ENCODE results near the gene SLC25A25.

Gene SLC25A25

GRCh38 chr9:128093011-128093410 lies 25.0 kb downstream of the SLC25A25 start:
- H3K4me2 ChIP-seq (ENCODE audit: low read depth, low read length, poor library complexity, severe bottlenecking): no peak overlapping the region
- no peak overlapping the region for H3K9ac ChIP-seq (ENCODE audit: low read depth, low read length, poor library complexity, severe bottlenecking)

GRCh38 chr9:128094166-128094949 lies 26.3 kb downstream of the SLC25A25 start:
- H3K4me2 ChIP-seq (ENCODE audit: low read depth, low read length, poor library complexity, severe bottlenecking): no peak overlapping the region
- peaks cover 3% of the 10 kb centered on the region; the same call in 1 of the 2 replicates for H3F3A ChIP-seq (ENCODE audit: low read depth)
- H3K79me2 ChIP-seq (ENCODE audit: insufficient read depth, low read length): peaks cover 91% of the 10 kb centered on the region
- H3K4me3 ChIP-seq (ENCODE audit: low read length, poor library complexity, severe bottlenecking): no peak overlapping the region
- H4K20me1 ChIP-seq (ENCODE audit: insufficient read depth, low read length, poor library complexity, severe bottlenecking): peaks cover 40% of the 10 kb centered on the region
- no peak for TF ChIP-seq EZH2phosphoT487 (IDR thresholded peaks at IDR 0.05; ENCODE audit: borderline replicate concordance)
- TF ChIP-seq, protein P1, sequence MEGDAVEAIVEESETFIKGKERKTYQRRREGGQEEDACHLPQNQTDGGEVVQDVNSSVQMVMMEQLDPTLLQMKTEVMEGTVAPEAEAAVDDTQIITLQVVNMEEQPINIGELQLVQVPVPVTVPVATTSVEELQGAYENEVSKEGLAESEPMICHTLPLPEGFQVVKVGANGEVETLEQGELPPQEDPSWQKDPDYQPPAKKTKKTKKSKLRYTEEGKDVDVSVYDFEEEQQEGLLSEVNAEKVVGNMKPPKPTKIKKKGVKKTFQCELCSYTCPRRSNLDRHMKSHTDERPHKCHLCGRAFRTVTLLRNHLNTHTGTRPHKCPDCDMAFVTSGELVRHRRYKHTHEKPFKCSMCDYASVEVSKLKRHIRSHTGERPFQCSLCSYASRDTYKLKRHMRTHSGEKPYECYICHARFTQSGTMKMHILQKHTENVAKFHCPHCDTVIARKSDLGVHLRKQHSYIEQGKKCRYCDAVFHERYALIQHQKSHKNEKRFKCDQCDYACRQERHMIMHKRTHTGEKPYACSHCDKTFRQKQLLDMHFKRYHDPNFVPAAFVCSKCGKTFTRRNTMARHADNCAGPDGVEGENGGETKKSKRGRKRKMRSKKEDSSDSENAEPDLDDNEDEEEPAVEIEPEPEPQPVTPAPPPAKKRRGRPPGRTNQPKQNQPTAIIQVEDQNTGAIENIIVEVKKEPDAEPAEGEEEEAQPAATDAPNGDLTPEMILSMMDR (conservative IDR thresholded peaks at IDR 0.05; ENCODE audit: low read length): no peak
- peaks cover 3% of the 10 kb centered on the region for H3K4me1 ChIP-seq (ENCODE audit: insufficient read depth, low read length, poor library complexity, severe bottlenecking)
- no peaks in the 10 kb centered on the region for H3K9me3 ChIP-seq (ENCODE audit: insufficient read depth, low read depth, low read length)
- H2AFZ ChIP-seq (ENCODE audit: low read length): no peak overlapping the region
- no peaks in the 10 kb centered on the region for H3K9me2 ChIP-seq (replicated peaks; ENCODE audit: low read depth, low read length)
- peaks cover 21% of the 10 kb centered on the region; the same call in 1 of the 2 replicates for H3K36me3 ChIP-seq (ENCODE audit: insufficient read depth, low read length)
- H3K9ac ChIP-seq (ENCODE audit: low read depth, low read length, poor library complexity, severe bottlenecking): no peak overlapping the region
- no peaks in the 10 kb centered on the region for H3K27me3 ChIP-seq (ENCODE audit: insufficient read depth, low read length, poor library complexity, severe bottlenecking)

More at GRCh38 chr9:128093011-128093410, 25.0 kb downstream of the SLC25A25 start:
- Histone ChIP-seq H3K27me3 (ENCODE audit: insufficient read depth, low read length, poor library complexity, severe bottlenecking) (no peaks in the 10 kb centered on the region), H3K9me2 (replicated peaks; ENCODE audit: low read depth, low read length) (no peaks in the 10 kb centered on the region), H3K79me2 (ENCODE audit: insufficient read depth, low read length) (peaks cover 91% of the 10 kb centered on the region), H3K4me1 (ENCODE audit: insufficient read depth, low read length, poor library complexity, severe bottlenecking) (peaks cover 4% of the 10 kb centered on the region), H2AFZ (ENCODE audit: low read length) (no peak overlapping the region), H4K20me1 (ENCODE audit: insufficient read depth, low read length, poor library complexity, severe bottlenecking) (peaks cover 46% of the 10 kb centered on the region), H3F3A (ENCODE audit: low read depth) (peaks cover 3% of the 10 kb centered on the region; the same call in 1 of the 2 replicates), H3K9me3 (ENCODE audit: insufficient read depth, low read depth, low read length) (no peaks in the 10 kb centered on the region), H3K4me3 (ENCODE audit: low read length, poor library complexity, severe bottlenecking) (no peak overlapping the region), H3K36me3 (ENCODE audit: insufficient read depth, low read length) (peaks cover 22% of the 10 kb centered on the region; the same call in 1 of the 2 replicates)
- TF ChIP-seq, protein P1 (conservative IDR thresholded peaks at IDR 0.05; ENCODE audit: low read length): no peak
- no peak for TF ChIP-seq EZH2phosphoT487 (IDR thresholded peaks at IDR 0.05; ENCODE audit: borderline replicate concordance)

DNA sequence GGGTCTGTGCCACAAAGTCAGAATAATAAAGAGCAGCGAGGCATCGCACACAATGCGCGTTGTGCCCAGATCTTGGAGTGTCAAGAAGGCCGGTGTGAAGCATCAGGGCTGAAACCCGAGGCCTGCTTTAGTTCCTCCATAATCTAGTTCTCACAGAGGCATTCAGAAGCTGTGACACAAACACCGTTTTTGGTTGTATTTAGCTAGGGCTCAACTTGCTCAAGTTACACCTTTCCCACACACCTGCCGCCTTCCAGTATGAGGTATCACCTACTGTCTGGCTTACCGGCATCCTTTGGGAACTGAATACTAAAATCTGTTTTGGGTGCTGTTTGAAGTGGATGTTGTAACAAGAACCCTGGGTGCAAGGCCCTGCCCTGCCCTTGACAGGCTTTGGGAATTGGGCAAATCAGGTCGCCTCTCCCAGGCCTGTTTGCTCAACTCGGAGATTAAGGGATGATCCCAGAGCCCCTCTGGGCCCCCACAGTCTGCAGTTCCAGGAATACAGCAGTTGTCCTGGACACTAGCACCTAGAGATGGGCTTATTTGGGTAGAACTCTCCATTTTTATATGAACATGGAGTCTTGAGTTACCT lies 27.0 kb downstream of the SLC25A25 start:
- Histone ChIP-seq H3K36me3 (ENCODE audit: insufficient read depth, low read length) (peaks cover 19% of the 10 kb centered on the region; the same call in 1 of the 2 replicates), H3K9me3 (ENCODE audit: insufficient read depth, low read depth, low read length) (no peaks in the 10 kb centered on the region), H3K4me2 (ENCODE audit: low read depth, low read length, poor library complexity, severe bottlenecking) (no peak overlapping the region), H3K9ac (ENCODE audit: low read depth, low read length, poor library complexity, severe bottlenecking) (no peak overlapping the region), H4K20me1 (ENCODE audit: insufficient read depth, low read length, poor library complexity, severe bottlenecking) (peaks cover 46% of the 10 kb centered on the region), H2AFZ (ENCODE audit: low read length) (no peak overlapping the region), H3K4me3 (ENCODE audit: low read length, poor library complexity, severe bottlenecking) (no peak overlapping the region), H3K9me2 (replicated peaks; ENCODE audit: low read depth, low read length) (no peaks in the 10 kb centered on the region), H3K27me3 (ENCODE audit: insufficient read depth, low read length, poor library complexity, severe bottlenecking) (no peaks in the 10 kb centered on the region), H3K4me1 (ENCODE audit: insufficient read depth, low read length, poor library complexity, severe bottlenecking) (peaks cover 9% of the 10 kb centered on the region), H3F3A (ENCODE audit: low read depth) (peaks cover 3% of the 10 kb centered on the region; the same call in 1 of the 2 replicates), H3K79me2 (ENCODE audit: insufficient read depth, low read length) (peaks cover 91% of the 10 kb centered on the region)
- no peak for TF ChIP-seq EZH2phosphoT487 (IDR thresholded peaks at IDR 0.05; ENCODE audit: borderline replicate concordance)
- TF ChIP-seq, protein P1 (conservative IDR thresholded peaks at IDR 0.05; ENCODE audit: low read length): no peak

All from Loucy (cell line).